Measurements from ENCODE around the gene ERAP2.

DNA sequence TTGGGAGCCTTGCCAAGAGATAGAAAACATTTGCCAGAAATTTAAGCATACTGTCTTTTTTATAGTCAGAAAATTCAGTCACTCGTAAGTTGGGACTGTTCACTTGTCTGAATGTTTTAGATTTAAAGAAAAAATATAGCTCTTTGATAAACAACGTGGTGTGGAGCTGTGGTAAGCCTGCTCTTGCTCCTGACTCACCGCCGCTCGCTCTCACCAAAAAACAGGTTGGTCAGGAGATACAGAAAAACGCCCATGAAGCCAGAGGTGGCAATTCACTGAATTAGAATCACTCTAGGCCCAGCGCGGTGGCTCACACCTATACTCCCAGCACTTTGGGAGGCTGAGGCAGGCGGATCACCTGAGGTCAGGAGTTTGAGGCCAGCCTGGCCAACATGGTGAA, 65.8 kb downstream of the ERAP2 start:
- TF ChIP-seq POLR2A (IDR thresholded peaks at IDR 0.05) (no peak), CTCF (IDR thresholded peaks at IDR 0.05) (no peak), EP300 (IDR thresholded peaks at IDR 0.05) (no peak), POLR2AphosphoS5 (IDR thresholded peaks at IDR 0.05) (no peak)
